Measurements from ENCODE around the gene IFNA5. TPM values are rescaled to one million over a fixed set of nuclear protein-coding genes. Genes with fewer than 3 reads are reported as not detected.

Gene IFNA5
- total RNA-seq, 1 experiment from 2014 or later = not detected

Other genes with a start within 250 kb of the IFNA5 start
- not detected in 2 replicates for gene IFNB1, start 227.4 kb downstream of the IFNA5 start, total RNA-seq (2014; rRNA removed; shearing (Covaris generic); ENCODE audit: low replicate concordance)
- not detected in 2 replicates for gene IFNW1, start 163.5 kb downstream of the IFNA5 start, total RNA-seq (2014; rRNA removed; shearing (Covaris generic); ENCODE audit: low replicate concordance)
- not detected in 2 replicates for gene IFNA21, start 138.7 kb downstream of the IFNA5 start, total RNA-seq (2014; rRNA removed; shearing (Covaris generic); ENCODE audit: low replicate concordance)
- gene IFNA4, start 117.7 kb downstream of the IFNA5 start, total RNA-seq (2014; rRNA removed; shearing (Covaris generic); ENCODE audit: low replicate concordance) = not detected in 2 replicates
- not detected in 2 replicates for gene IFNA7, start 103.1 kb downstream of the IFNA5 start, total RNA-seq (2014; rRNA removed; shearing (Covaris generic); ENCODE audit: low replicate concordance)
- not detected in 2 replicates for gene IFNA10, start 98.2 kb downstream of the IFNA5 start, total RNA-seq (2014; rRNA removed; shearing (Covaris generic); ENCODE audit: low replicate concordance)
- not detected in 2 replicates for gene IFNA16, start 88.0 kb downstream of the IFNA5 start, total RNA-seq (2014; rRNA removed; shearing (Covaris generic); ENCODE audit: low replicate concordance)
- gene IFNA17, start 77.1 kb downstream of the IFNA5 start, total RNA-seq (2014; rRNA removed; shearing (Covaris generic); ENCODE audit: low replicate concordance) = not detected in 2 replicates
- not detected in 2 replicates for gene IFNA14, start 65.3 kb downstream of the IFNA5 start, total RNA-seq (2014; rRNA removed; shearing (Covaris generic); ENCODE audit: low replicate concordance)
- 2.5 and 4.3 TPM in 2 replicates for gene KLHL9, start 30.1 kb upstream of the IFNA5 start, total RNA-seq (2014; rRNA removed; shearing (Covaris generic); ENCODE audit: low replicate concordance)
- not detected in 2 replicates for gene IFNA6, start 45.6 kb upstream of the IFNA5 start, total RNA-seq (2014; rRNA removed; shearing (Covaris generic); ENCODE audit: low replicate concordance)
- gene IFNA13, start 62.7 kb upstream of the IFNA5 start, total RNA-seq (2014; rRNA removed; shearing (Covaris generic); ENCODE audit: low replicate concordance) = not detected in 2 replicates
- not detected in 2 replicates for gene IFNA2, start 80.1 kb upstream of the IFNA5 start, total RNA-seq (2014; rRNA removed; shearing (Covaris generic); ENCODE audit: low replicate concordance)
- gene IFNA8, start 103.8 kb upstream of the IFNA5 start, total RNA-seq (2014; rRNA removed; shearing (Covaris generic); ENCODE audit: low replicate concordance) = not detected in 2 replicates
- gene IFNA1, start 135.1 kb upstream of the IFNA5 start, total RNA-seq (2014; rRNA removed; shearing (Covaris generic); ENCODE audit: low replicate concordance) = not detected in 2 replicates
- not detected in 2 replicates for gene IFNE, start 177.0 kb upstream of the IFNA5 start, total RNA-seq (2014; rRNA removed; shearing (Covaris generic); ENCODE audit: low replicate concordance)

Data from Caki2 (cell line).